HEK293 (cell line): ENCODE measurements around the gene HOXA3.

Source experiments
- CTCF ChIA-PET: fragments of 350-600 bp; formaldehyde crosslinking; extraction: SDS; loops from one replicate; lab custom pipeline; 2021; ENCODE audit warnings: antibody characterized with exemption; lab: Yijun Ruan, JAX
- POLR2A ChIA-PET: fragments of 300-600 bp; formaldehyde crosslinking; extraction: SDS; loops from one replicate; lab custom pipeline; 2020; ENCODE audit warnings: antibody characterized with exemption, inconsistent platforms; lab: Yijun Ruan, JAX
- H3K27ac ChIP-seq: fragments of 200-500 bp; sonication (Bioruptor generic); 2 replicates; pipeline ENCODE4 v1.5.1; 2014; ENCODE audit warnings: low read depth, low read length, control low read depth, inconsistent platforms; ENCODE audit errors: extremely low read depth
- H3K36me3 ChIP-seq, 2 experiments: fragments of 200-500 bp in 1 of 2; sonication (Bioruptor generic) in 1 of 2; 1 replicate in 1 of 2; 2 replicates in 1 of 2; pipeline ENCODE4 v1.5.1; 2014 to 2017; ENCODE audit warnings: inconsistent platforms in 2 of 2, low read length in 2 of 2; ENCODE audit not compliant: control insufficient read depth in 2 of 2, insufficient read depth in 1 of 2
- H3K4me1 ChIP-seq: fragments of 200-500 bp; sonication (Bioruptor generic); 2 replicates; pipeline ENCODE4 v1.5.1; 2014; ENCODE audit warnings: mild to moderate bottlenecking, low read length, inconsistent platforms; ENCODE audit not compliant: control insufficient read depth, insufficient read depth
- H3K4me3 ChIP-seq: 2 replicates; pipeline ENCODE4 v1.5.1; 2011; ENCODE audit warnings: low read depth, mild to moderate bottlenecking, control low read depth, low read length, moderate library complexity
- H3K9me3 ChIP-seq: fragments of 200-500 bp; sonication (Bioruptor generic); 2 replicates; pipeline ENCODE4 v1.5.1; 2014; ENCODE audit warnings: low read depth, low read length, inconsistent platforms; ENCODE audit not compliant: control insufficient read depth, insufficient read depth
- HOXD13 ChIP-seq: sonication (generic); formaldehyde crosslinking; IDR thresholded peaks from 2 replicates; pipeline ENCODE4 v1.8.0; 2022; ENCODE audit warnings: missing genetic modification reagents, borderline replicate concordance
- INSM2 ChIP-seq: fragments of 450-650 bp; formaldehyde crosslinking; IDR thresholded peaks from 2 replicates; pipeline ENCODE4 v1.5.1; 2016; ENCODE audit warnings: missing biosample characterization, missing genetic modification characterization
- OSR2 ChIP-seq: fragments of 450-650 bp; formaldehyde crosslinking; IDR thresholded peaks from 2 replicates; pipeline ENCODE4 v1.5.1; 2016; ENCODE audit warnings: missing biosample characterization, missing genetic modification characterization
- TRIM28 ChIP-seq: IDR thresholded peaks from 2 replicates; pipeline ENCODE4 v1.6.1; 2011; ENCODE audit warnings: low read length, control low read depth, borderline replicate concordance
- WT1 ChIP-seq: fragments of 450-650 bp; formaldehyde crosslinking; IDR thresholded peaks from 2 replicates; pipeline ENCODE4 v1.5.1; 2016; ENCODE audit warnings: missing biosample characterization, missing genetic modification characterization
- ZBTB1 ChIP-seq: fragments of 450-650 bp; formaldehyde crosslinking; IDR thresholded peaks from 2 replicates; pipeline ENCODE4 v1.5.1; 2016; ENCODE audit warnings: missing biosample characterization, missing genetic modification characterization
- ZFP69B ChIP-seq: fragments of 450-650 bp; formaldehyde crosslinking; IDR thresholded peaks from 2 replicates; pipeline ENCODE4 v1.5.1; 2016; ENCODE audit warnings: missing biosample characterization, missing genetic modification characterization
- ZIC2 ChIP-seq: fragments of 450-650 bp; formaldehyde crosslinking; IDR thresholded peaks from 2 replicates; pipeline ENCODE4 v1.5.1; 2016; ENCODE audit warnings: missing biosample characterization, missing genetic modification characterization
- ZNF155 ChIP-seq: fragments of 450-650 bp; formaldehyde crosslinking; IDR thresholded peaks from 2 replicates; pipeline ENCODE4 v1.5.1; 2016; ENCODE audit warnings: missing biosample characterization, missing genetic modification characterization
- ZNF16 ChIP-seq: fragments of 450-650 bp; formaldehyde crosslinking; IDR thresholded peaks from 2 replicates; pipeline ENCODE4 v1.5.1; 2016; ENCODE audit warnings: low read depth, missing biosample characterization, missing genetic modification characterization
- ZNF292 ChIP-seq: fragments of 450-650 bp; formaldehyde crosslinking; IDR thresholded peaks from 2 replicates; pipeline ENCODE4 v1.5.1; 2016; ENCODE audit warnings: low read depth, missing biosample characterization, missing genetic modification characterization, borderline replicate concordance
- ZNF530 ChIP-seq: fragments of 450-650 bp; formaldehyde crosslinking; IDR thresholded peaks from 2 replicates; pipeline ENCODE4 v1.5.1; 2016; ENCODE audit warnings: low read depth, missing biosample characterization, missing genetic modification characterization
- ZNF549 ChIP-seq: fragments of 450-650 bp; IDR thresholded peaks from 2 replicates; pipeline ENCODE4 v1.5.1; 2018; ENCODE audit warnings: missing biosample characterization, missing genetic modification characterization, mild to moderate bottlenecking, inconsistent platforms, moderate library complexity
- ZNF571 ChIP-seq: fragments of 450-650 bp; formaldehyde crosslinking; IDR thresholded peaks from 2 replicates; pipeline ENCODE4 v1.5.0; 2017; ENCODE audit warnings: missing biosample characterization, missing genetic modification characterization
- ZNF585B ChIP-seq: fragments of 450-650 bp; formaldehyde crosslinking; IDR thresholded peaks from 2 replicates; pipeline ENCODE4 v1.5.1; 2016; ENCODE audit warnings: missing biosample characterization, missing genetic modification characterization
- ZNF610 ChIP-seq: fragments of 450-650 bp; formaldehyde crosslinking; IDR thresholded peaks from 2 replicates; pipeline ENCODE4 v1.5.1; 2016; ENCODE audit warnings: missing biosample characterization, missing genetic modification characterization, borderline replicate concordance
- ZNF629 ChIP-seq: fragments of 450-650 bp; formaldehyde crosslinking; IDR thresholded peaks from 2 replicates; pipeline ENCODE4 v1.5.1; 2017; ENCODE audit warnings: missing biosample characterization, missing genetic modification characterization
- ZNF654 ChIP-seq: fragments of 450-650 bp; formaldehyde crosslinking; IDR thresholded peaks from 2 replicates; pipeline ENCODE4 v1.5.1; 2016; ENCODE audit warnings: low read depth, missing biosample characterization, missing genetic modification characterization
- ZNF660 ChIP-seq: fragments of 450-650 bp; IDR thresholded peaks from 2 replicates; pipeline ENCODE4 v1.5.1; 2018; ENCODE audit warnings: missing biosample characterization, mild to moderate bottlenecking, missing genetic modification characterization
- ZNF692 ChIP-seq: fragments of 450-650 bp; formaldehyde crosslinking; IDR thresholded peaks from 2 replicates; pipeline ENCODE4 v1.5.1; 2016; ENCODE audit warnings: missing biosample characterization, missing genetic modification characterization
- ZNF707 ChIP-seq: fragments of 450-650 bp; formaldehyde crosslinking; IDR thresholded peaks from 2 replicates; pipeline ENCODE4 v1.5.1; 2016; ENCODE audit warnings: missing biosample characterization, missing genetic modification characterization
- ZNF768 ChIP-seq: fragments of 450-650 bp; formaldehyde crosslinking; IDR thresholded peaks from 2 replicates; pipeline ENCODE4 v1.5.1; 2018; ENCODE audit warnings: missing biosample characterization, mild to moderate bottlenecking, missing genetic modification characterization
- ZNF777 ChIP-seq: fragments of 450-650 bp; formaldehyde crosslinking; IDR thresholded peaks from 2 replicates; pipeline ENCODE4 v1.5.1; 2017; ENCODE audit warnings: missing biosample characterization, missing genetic modification characterization, borderline replicate concordance
- ZNF792 ChIP-seq: fragments of 450-650 bp; formaldehyde crosslinking; IDR thresholded peaks from 2 replicates; pipeline ENCODE4 v1.5.1; 2016; ENCODE audit warnings: missing biosample characterization, missing genetic modification characterization
- ZSCAN23 ChIP-seq: fragments of 450-650 bp; formaldehyde crosslinking; IDR thresholded peaks from 2 replicates; pipeline ENCODE4 v1.5.1; 2016; ENCODE audit warnings: missing biosample characterization, missing genetic modification characterization
- ZSCAN5A ChIP-seq: fragments of 450-650 bp; formaldehyde crosslinking; IDR thresholded peaks from 2 replicates; pipeline ENCODE4 v1.5.1; 2016; ENCODE audit warnings: missing biosample characterization, missing genetic modification characterization
- TF ChIP-seq, protein P1 (sequence below): fragments of 450-650 bp; formaldehyde crosslinking; IDR thresholded peaks from 2 replicates; pipeline ENCODE4 v1.5.1; 2016; ENCODE audit warnings: missing biosample characterization, missing genetic modification characterization

The HOXA3 gene

DNA sequence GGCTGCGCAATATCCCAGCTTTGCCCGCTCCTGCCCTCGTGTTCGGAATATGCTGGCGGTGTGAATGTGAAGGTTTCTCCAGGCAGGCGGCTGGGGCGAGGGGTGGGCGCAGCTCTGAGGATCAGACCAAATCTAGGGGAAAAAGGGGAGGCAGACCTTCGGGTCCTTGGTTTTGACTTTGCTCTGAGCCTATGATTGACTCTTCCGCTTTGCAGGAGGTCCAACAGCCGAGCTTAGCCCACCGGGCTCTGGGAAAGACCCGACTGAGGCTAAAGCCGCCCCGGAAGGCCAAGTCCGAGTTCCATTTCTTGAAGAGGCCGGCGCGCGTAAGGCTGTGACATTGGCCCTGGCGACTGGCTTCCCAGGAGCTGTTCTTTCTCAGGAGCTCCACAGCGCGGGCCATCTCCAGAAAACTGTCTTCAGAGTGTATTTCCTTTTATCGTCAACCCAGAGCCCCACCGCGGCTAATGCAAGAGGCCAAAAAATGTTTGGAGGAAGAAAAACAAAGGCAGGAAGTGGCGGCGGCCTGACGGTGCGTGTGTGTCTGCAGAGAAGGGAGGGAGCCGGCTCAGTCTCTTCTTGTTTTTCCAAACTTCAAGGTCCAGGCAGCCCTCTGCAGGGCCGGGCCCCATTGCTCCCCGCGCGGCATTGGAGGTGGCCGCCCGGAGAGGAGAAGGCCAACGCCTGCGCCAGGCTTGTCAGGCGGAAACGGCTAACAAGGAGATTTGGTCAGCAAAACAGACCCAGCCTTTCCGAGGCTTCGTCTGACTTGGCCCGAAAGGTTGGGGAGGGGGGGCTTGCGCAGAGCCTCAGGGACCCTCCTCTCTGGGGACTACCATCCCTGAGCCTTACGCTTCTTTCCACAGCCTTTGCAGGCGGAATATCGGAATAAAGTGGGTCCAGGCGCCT is 36.3 kb upstream of the HOXA3 start (continued):
- no peak for TF ChIP-seq ZNF707 (tag by site-specific recombination)

- peaks cover 24% of the 10 kb centered on the region for H3K4me1 ChIP-seq
- peak overlapping the region; percentile 79 for H3K27ac ChIP-seq
- peaks cover 4 to 9% of the 10 kb centered on the region in 2 experiments; a peak in 2 of 3 replicates for H3K36me3 ChIP-seq
- POLR2A ChIA-PET, result interaction anchor here (0.5 to 7.6 kb wide), 6 partner anchors 8 to 307 kb away, joined by 3 to 237 read pairs (median 16); partner anchors contain the start of genes HOXA10 and HOXA13
- H3K4me3 ChIP-seq, result peak overlapping the region; percentile 46
- H3K9me3 ChIP-seq, result no peaks in the 10 kb centered on the region
- CTCF ChIA-PET, result interaction anchor here (0.6 to 1.6 kb wide), 9 partner anchors 8 to 909 kb away, joined by 3 to 10 read pairs (median 4); partner anchors contain the start of gene HOXA5
- TF ChIP-seq ZNF610 (tag by site-specific recombination), result no peak
- TF ChIP-seq ZNF768 (tag by site-specific recombination), result no peak
- no peak for TF ChIP-seq ZFP69B (tag by site-specific recombination)
- TF ChIP-seq ZNF292 (tag by site-specific recombination), result no peak
- no peak for TF ChIP-seq ZNF16 (tag by site-specific recombination)
- TF ChIP-seq ZNF549, result no peak
- TF ChIP-seq ZNF571 (tag by site-specific recombination), result no peak
- TF ChIP-seq ZNF155 (tag by site-specific recombination), result no peak
- no peak for TF ChIP-seq ZSCAN5A (tag by site-specific recombination)
- TF ChIP-seq ZNF660 (tag by site-specific recombination), result no peak
- TF ChIP-seq HOXD13 (CRISPR knock-in tag), result no peak
- no peak for TF ChIP-seq ZNF792 (tag by site-specific recombination)
- TF ChIP-seq ZBTB1 (tag by site-specific recombination), result no peak
- no peak for TF ChIP-seq INSM2 (tag by site-specific recombination)
- TF ChIP-seq OSR2 (tag by site-specific recombination), result no peak
- TF ChIP-seq ZIC2 (tag by site-specific recombination), result 0 out of 2 replicates have a peak, but pooled peaks have one; percentile 41
- TF ChIP-seq ZNF692 (tag by site-specific recombination), result no peak
- TF ChIP-seq ZSCAN23 (tag by site-specific recombination), result no peak
- TF ChIP-seq TRIM28, result no peak
- TF ChIP-seq ZNF629 (tag by site-specific recombination), result no peak
- peak; percentile 15; the same call in 1 of the 2 replicates for TF ChIP-seq ZNF777
- TF ChIP-seq ZNF585B (tag by site-specific recombination), result no peak
- no peak for TF ChIP-seq ZNF530 (tag by site-specific recombination)
- TF ChIP-seq, protein P1, sequence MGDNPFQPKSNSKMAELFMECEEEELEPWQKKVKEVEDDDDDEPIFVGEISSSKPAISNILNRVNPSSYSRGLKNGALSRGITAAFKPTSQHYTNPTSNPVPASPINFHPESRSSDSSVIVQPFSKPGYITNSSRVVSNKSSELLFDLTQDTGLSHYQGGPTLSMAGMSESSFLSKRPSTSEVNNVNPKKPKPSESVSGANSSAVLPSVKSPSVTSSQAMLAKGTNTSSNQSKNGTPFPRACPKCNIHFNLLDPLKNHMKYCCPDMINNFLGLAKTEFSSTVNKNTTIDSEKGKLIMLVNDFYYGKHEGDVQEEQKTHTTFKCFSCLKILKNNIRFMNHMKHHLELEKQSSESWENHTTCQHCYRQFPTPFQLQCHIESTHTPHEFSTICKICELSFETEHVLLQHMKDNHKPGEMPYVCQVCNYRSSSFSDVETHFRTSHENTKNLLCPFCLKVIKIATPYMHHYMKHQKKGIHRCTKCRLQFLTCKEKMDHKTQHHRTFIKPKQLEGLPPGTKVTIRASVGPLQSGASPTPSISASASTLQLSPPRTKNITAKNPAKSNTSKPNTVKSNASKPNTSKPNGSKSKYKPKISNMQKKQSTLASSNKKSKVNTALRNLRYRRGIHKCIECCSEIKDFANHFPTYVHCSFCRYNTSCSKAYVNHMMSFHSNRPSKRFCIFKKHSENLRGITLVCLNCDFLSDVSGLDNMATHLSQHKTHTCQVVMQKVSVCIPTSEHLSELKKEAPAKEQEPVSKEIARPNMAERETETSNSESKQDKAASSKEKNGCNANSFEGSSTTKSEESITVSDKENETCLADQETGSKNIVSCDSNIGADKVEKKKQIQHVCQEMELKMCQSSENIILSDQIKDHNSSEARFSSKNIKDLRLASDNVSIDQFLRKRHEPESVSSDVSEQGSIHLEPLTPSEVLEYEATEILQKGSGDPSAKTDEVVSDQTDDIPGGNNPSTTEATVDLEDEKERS (tag by site-specific recombination), result no peak
- TF ChIP-seq WT1 (tag by site-specific recombination), result no peak
- TF ChIP-seq ZNF654, result no peak
Measured at GRCh38 chr7:27187475-27188385, 35.3 kb upstream of the HOXA3 start.
